K562 (cell line): ENCODE data around the gene CHCHD4.

Experiments used
- ATF1 ChIP-seq, 2 experiments: fragments of 450-650 bp in 1 of 2; IDR thresholded peaks; 2 replicates each; pipeline ENCODE4 v1.6.1; 2016; ENCODE audit warnings: missing compliant biosample characterization in 1 of 2, missing genetic modification characterization in 1 of 2
- CREM ChIP-seq: IDR thresholded peaks from 2 replicates; pipeline ENCODE4 v1.6.1; 2014; ENCODE audit warnings: antibody characterized with exemption, low read depth
- JUND ChIP-seq, 2 experiments: IDR thresholded peaks; 2 replicates in 1 of 2; 3 replicates in 1 of 2; pipeline ENCODE4 v1.6.1; 2011; ENCODE audit warnings: borderline replicate concordance in 2 of 2, low read depth in 2 of 2, low read length in 2 of 2, improper control_type of control experiment in 1 of 2, missing biosample characterization in 1 of 2, missing genetic modification characterization in 1 of 2, missing genetic modification reagents in 1 of 2
- OTX1 ChIP-seq: fragments of 450-650 bp; formaldehyde crosslinking; IDR thresholded peaks from 2 replicates; pipeline ENCODE4 v1.4.0; 2022; ENCODE audit warnings: mild to moderate bottlenecking
- RNF2 ChIP-seq: sonication (generic); IDR thresholded peaks from 2 replicates; pipeline ENCODE4 v1.6.1; 2016
- ZNF140 ChIP-seq: fragments of 250-450 bp; sonication (Bioruptor Pico); IDR thresholded peaks from 2 replicates; pipeline ENCODE4 v1.8.0; 2021; ENCODE audit warnings: moderate library complexity, mild to moderate bottlenecking, inconsistent platforms

DNA sequence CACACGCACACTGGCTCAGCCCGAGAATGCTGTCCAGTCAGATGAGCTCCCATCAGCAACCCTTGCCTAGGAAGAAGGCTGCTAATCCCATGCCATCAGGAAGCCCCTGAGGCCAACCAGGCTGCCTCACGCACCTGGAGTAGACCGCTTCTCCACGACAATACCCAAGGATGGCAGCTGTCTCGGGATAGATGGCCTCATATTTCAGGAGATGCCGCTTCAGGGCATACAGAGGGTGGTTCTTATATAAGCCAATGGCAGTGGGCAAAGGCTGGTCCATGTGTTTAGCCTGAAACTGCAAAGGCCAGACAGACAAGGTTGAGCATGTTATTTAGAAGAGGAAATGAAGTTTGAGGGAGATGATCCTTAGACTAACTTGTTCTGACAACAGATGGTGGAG lies 31.5 kb upstream of the CHCHD4 start:
- TF ChIP-seq OTX1 (CRISPR knock-in tag), result no peak
- TF ChIP-seq JUND (IDR thresholded peaks at IDR 0.05; ENCODE audit: borderline replicate concordance, low read depth, low read length), result no peak
- TF ChIP-seq JUND (tag; IDR thresholded peaks at IDR 0.05; ENCODE audit: borderline replicate concordance, low read depth, low read length), result no peak
- TF ChIP-seq RNF2, result no peak
- TF ChIP-seq CREM, result no peak
- no peak for TF ChIP-seq ZNF140 (CRISPR knock-in tag)
- no peak for TF ChIP-seq ATF1 (CRISPR knock-in tag; IDR thresholded peaks at IDR 0.05)
- TF ChIP-seq ATF1 (tag; IDR thresholded peaks at IDR 0.05), result no peak
